ENCODE data around the gene WFDC1.

Gene WFDC1, protein sequence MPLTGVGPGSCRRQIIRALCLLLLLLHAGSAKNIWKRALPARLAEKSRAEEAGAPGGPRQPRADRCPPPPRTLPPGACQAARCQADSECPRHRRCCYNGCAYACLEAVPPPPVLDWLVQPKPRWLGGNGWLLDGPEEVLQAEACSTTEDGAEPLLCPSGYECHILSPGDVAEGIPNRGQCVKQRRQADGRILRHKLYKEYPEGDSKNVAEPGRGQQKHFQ

GRCh38 chr16:84294531-84295142 lies at the start of gene WFDC1:
WFDC1 (plus strand) TSS chr16:84294878; CDS start chr16:84294972, 94 bp downstream.
- peaks cover 12% of the 10 kb centered on the region for H3K27me3 ChIP-seq (ENCODE audit: control insufficient read depth, insufficient read depth, low read length)
- H3K4me3 ChIP-seq (ENCODE audit: low read length), result no peak within 1 kb of the TSS
- no peaks in the 10 kb centered on the region for H3K36me3 ChIP-seq (ENCODE audit: control insufficient read depth, insufficient read depth, low read length)
- peaks cover 8% of the 10 kb centered on the region for H3K4me1 ChIP-seq (ENCODE audit: control insufficient read depth, insufficient read depth, low read length)
- no peaks in the 10 kb centered on the region for H3K9me3 ChIP-seq (ENCODE audit: control insufficient read depth, low read length)
- peak within 1 kb of the TSS; percentile 44 for H3K9ac ChIP-seq (ENCODE audit: low read length)

GRCh38 chr16:84245956-84246678 lies 48.6 kb upstream of the WFDC1 start:
- peaks cover 8% of the 10 kb centered on the region for H3K27me3 ChIP-seq (ENCODE audit: control insufficient read depth, insufficient read depth, low read length)
- H3K9ac ChIP-seq (ENCODE audit: low read length), result no peak overlapping the region
- H3K9me3 ChIP-seq (ENCODE audit: control insufficient read depth, low read length), result no peaks in the 10 kb centered on the region
- no peaks in the 10 kb centered on the region for H3K4me1 ChIP-seq (ENCODE audit: control insufficient read depth, insufficient read depth, low read length)
- H3K4me3 ChIP-seq (ENCODE audit: low read length), result no peak overlapping the region
- H3K36me3 ChIP-seq (ENCODE audit: control insufficient read depth, insufficient read depth, low read length), result no peaks in the 10 kb centered on the region

GRCh38 chr16:84246679-84247077 lies 48.0 kb upstream of the WFDC1 start:
- H3K9me3 ChIP-seq (ENCODE audit: control insufficient read depth, low read length), result no peaks in the 10 kb centered on the region
- H3K4me1 ChIP-seq (ENCODE audit: control insufficient read depth, insufficient read depth, low read length), result no peaks in the 10 kb centered on the region
- H3K36me3 ChIP-seq (ENCODE audit: control insufficient read depth, insufficient read depth, low read length), result no peaks in the 10 kb centered on the region
- H3K27me3 ChIP-seq (ENCODE audit: control insufficient read depth, insufficient read depth, low read length), result peaks cover 8% of the 10 kb centered on the region
- H3K9ac ChIP-seq (ENCODE audit: low read length), result no peak overlapping the region
- no peak overlapping the region for H3K4me3 ChIP-seq (ENCODE audit: low read length)

DNA sequence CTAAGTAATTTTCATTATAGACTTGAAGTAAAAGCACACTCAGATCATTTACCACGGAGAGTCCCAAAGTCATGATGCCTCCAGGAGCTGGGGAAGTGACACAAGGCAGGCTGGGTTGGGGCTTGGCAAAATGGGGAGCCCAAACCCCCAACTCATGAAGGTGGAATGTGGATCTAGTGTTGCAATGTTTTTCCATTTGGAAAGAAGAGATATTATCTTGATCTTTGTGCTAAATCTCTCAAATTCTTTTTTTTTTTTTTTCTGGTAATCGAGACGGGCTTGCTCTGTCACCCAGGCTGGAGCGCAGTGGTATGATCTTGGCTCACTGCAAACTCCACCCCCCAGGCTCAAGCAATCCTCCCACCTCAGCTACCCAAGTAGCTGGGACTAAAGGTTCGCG lies 47.3 kb upstream of the WFDC1 start:
- no peaks in the 10 kb centered on the region for H3K9me3 ChIP-seq (ENCODE audit: control insufficient read depth, low read length)
- H3K4me1 ChIP-seq (ENCODE audit: control insufficient read depth, insufficient read depth, low read length), result no peaks in the 10 kb centered on the region
- no peak overlapping the region for H3K9ac ChIP-seq (ENCODE audit: low read length)
- no peak overlapping the region for H3K4me3 ChIP-seq (ENCODE audit: low read length)
- H3K36me3 ChIP-seq (ENCODE audit: control insufficient read depth, insufficient read depth, low read length), result no peaks in the 10 kb centered on the region
- H3K27me3 ChIP-seq (ENCODE audit: control insufficient read depth, insufficient read depth, low read length), result peaks cover 6% of the 10 kb centered on the region

GRCh38 chr16:84247844-84248243 lies 46.8 kb upstream of the WFDC1 start:
- Histone ChIP-seq H3K9ac (ENCODE audit: low read length) (no peak overlapping the region), H3K4me1 (ENCODE audit: control insufficient read depth, insufficient read depth, low read length) (no peaks in the 10 kb centered on the region), H3K9me3 (ENCODE audit: control insufficient read depth, low read length) (no peaks in the 10 kb centered on the region), H3K36me3 (ENCODE audit: control insufficient read depth, insufficient read depth, low read length) (no peaks in the 10 kb centered on the region), H3K27me3 (ENCODE audit: control insufficient read depth, insufficient read depth, low read length) (peaks cover 1% of the 10 kb centered on the region), H3K4me3 (ENCODE audit: low read length) (no peak overlapping the region)

- Histone ChIP-seq H3K27me3 (ENCODE audit: control insufficient read depth, insufficient read depth, low read length) (no peaks in the 10 kb centered on the region), H3K9me3 (ENCODE audit: control insufficient read depth, low read length) (no peaks in the 10 kb centered on the region), H3K36me3 (ENCODE audit: control insufficient read depth, insufficient read depth, low read length) (no peaks in the 10 kb centered on the region), H3K9ac (ENCODE audit: low read length) (no peak overlapping the region), H3K4me1 (ENCODE audit: control insufficient read depth, insufficient read depth, low read length) (no peaks in the 10 kb centered on the region), H3K4me3 (ENCODE audit: low read length) (no peak overlapping the region)
Observed at GRCh38 chr16:84252184-84252583, 42.5 kb upstream of the WFDC1 start.

GRCh38 chr16:84253173-84253572 lies 41.5 kb upstream of the WFDC1 start:
- Histone ChIP-seq H3K4me3 (ENCODE audit: low read length) (no peak overlapping the region), H3K9ac (ENCODE audit: low read length) (no peak overlapping the region), H3K27me3 (ENCODE audit: control insufficient read depth, insufficient read depth, low read length) (no peaks in the 10 kb centered on the region), H3K9me3 (ENCODE audit: control insufficient read depth, low read length) (no peaks in the 10 kb centered on the region), H3K4me1 (ENCODE audit: control insufficient read depth, insufficient read depth, low read length) (no peaks in the 10 kb centered on the region), H3K36me3 (ENCODE audit: control insufficient read depth, insufficient read depth, low read length) (no peaks in the 10 kb centered on the region)

GRCh38 chr16:84254062-84254461 lies 40.6 kb upstream of the WFDC1 start:
- Histone ChIP-seq H3K9me3 (ENCODE audit: control insufficient read depth, low read length) (no peaks in the 10 kb centered on the region), H3K4me3 (ENCODE audit: low read length) (no peak overlapping the region), H3K4me1 (ENCODE audit: control insufficient read depth, insufficient read depth, low read length) (no peaks in the 10 kb centered on the region), H3K27me3 (ENCODE audit: control insufficient read depth, insufficient read depth, low read length) (no peaks in the 10 kb centered on the region), H3K36me3 (ENCODE audit: control insufficient read depth, insufficient read depth, low read length) (no peaks in the 10 kb centered on the region), H3K9ac (ENCODE audit: low read length) (no peak overlapping the region)

DNA sequence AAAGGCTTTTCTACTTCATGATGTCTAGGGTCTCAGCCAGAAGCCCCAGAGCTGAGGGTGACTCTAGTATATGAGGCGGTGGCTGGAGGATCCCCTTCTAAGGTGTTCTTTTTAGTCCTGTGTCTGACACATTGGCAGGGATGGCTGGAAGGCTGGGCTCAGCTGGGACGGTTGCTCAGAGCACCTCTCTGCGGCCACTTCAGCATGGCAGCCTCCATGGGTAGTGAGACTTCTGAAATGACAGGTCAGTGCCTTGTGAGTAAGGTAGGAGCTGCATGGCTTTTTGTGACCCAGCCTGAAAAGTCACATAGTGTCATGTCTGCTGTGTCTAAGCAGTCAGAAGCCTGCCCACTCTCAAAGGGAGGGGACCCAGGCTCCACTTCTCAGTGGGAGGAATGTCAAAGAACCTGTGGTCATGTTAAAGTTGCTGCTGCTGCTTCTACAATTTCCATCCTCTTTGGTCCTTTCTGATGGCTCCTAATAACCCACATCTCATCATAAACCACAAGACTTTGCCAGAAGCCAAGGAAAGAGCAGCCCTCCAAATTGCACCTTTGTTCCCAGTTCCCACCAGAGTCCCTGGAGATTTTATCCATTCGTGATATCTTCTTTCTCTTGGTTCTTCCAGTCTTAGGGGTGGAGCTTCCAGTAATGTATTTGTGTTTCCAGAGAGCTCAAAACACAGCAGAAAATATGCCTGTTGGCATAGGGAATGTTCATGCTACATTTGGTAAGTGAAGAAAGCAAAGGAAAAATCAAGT lies 39.4 kb upstream of the WFDC1 start:
- Histone ChIP-seq H3K4me1 (ENCODE audit: control insufficient read depth, insufficient read depth, low read length) (no peaks in the 10 kb centered on the region), H3K9me3 (ENCODE audit: control insufficient read depth, low read length) (no peaks in the 10 kb centered on the region), H3K36me3 (ENCODE audit: control insufficient read depth, insufficient read depth, low read length) (no peaks in the 10 kb centered on the region), H3K27me3 (ENCODE audit: control insufficient read depth, insufficient read depth, low read length) (no peaks in the 10 kb centered on the region), H3K4me3 (ENCODE audit: low read length) (no peak overlapping the region), H3K9ac (ENCODE audit: low read length) (no peak overlapping the region)

DNA sequence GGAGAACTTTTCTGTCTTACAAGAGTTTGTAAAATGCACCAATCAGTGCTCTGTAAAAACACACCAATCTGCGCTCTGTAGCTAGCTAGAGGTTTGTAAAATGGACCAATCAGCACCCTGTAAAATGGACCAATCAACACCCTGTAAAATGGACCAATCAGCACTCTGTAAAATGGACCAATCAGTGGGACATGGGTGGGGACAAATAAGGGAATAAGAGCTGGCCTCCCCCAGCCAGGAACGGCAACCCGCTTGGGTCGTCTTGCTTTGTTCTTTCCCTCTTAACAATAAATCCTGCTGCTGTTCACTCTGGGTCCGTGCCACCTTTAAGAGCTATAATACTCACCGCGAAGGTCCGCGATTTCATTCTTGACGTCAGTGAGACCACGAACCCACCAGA lies 36.4 kb upstream of the WFDC1 start:
- Histone ChIP-seq H3K4me1 (ENCODE audit: control insufficient read depth, insufficient read depth, low read length) (no peaks in the 10 kb centered on the region), H3K36me3 (ENCODE audit: control insufficient read depth, insufficient read depth, low read length) (no peaks in the 10 kb centered on the region), H3K9me3 (ENCODE audit: control insufficient read depth, low read length) (no peaks in the 10 kb centered on the region), H3K4me3 (ENCODE audit: low read length) (no peak overlapping the region), H3K9ac (ENCODE audit: low read length) (no peak overlapping the region), H3K27me3 (ENCODE audit: control insufficient read depth, insufficient read depth, low read length) (no peaks in the 10 kb centered on the region)

DNA sequence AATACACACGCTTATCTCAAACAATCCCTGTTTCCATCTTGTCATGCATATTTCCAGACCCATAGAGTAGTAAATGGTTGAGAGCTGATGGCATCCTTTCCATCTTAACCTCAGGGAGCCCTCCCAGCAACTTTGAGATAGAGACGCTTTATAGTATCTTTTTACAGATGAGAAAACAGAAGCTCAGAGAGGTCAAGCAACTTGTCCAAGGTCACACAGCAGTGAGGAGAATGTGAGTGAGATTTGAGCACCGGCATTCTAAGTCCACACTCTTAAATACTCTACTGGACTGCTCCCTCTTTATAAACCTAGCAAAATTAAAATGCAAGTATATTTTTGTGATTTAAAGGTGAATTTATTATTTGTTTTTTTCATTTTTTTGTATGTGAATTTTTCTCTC lies 35.0 kb upstream of the WFDC1 start:
- Histone ChIP-seq H3K27me3 (ENCODE audit: control insufficient read depth, insufficient read depth, low read length) (no peaks in the 10 kb centered on the region), H3K4me3 (ENCODE audit: low read length) (no peak overlapping the region), H3K9ac (ENCODE audit: low read length) (no peak overlapping the region), H3K9me3 (ENCODE audit: control insufficient read depth, low read length) (no peaks in the 10 kb centered on the region), H3K36me3 (ENCODE audit: control insufficient read depth, insufficient read depth, low read length) (no peaks in the 10 kb centered on the region), H3K4me1 (ENCODE audit: control insufficient read depth, insufficient read depth, low read length) (no peaks in the 10 kb centered on the region)
